HepG2 (cell line): ENCODE measurements around the gene PIEZO1. TPM values are rescaled to one million over a fixed set of nuclear protein-coding genes. Genes with fewer than 3 reads are reported as not detected.

Experiments
- AFF4 ChIP-seq: sonication (generic); formaldehyde crosslinking; IDR thresholded peaks from 2 replicates; pipeline ENCODE4 v1.4.0; 2020; ENCODE audit warnings: missing genetic modification reagents
- AKAP8 ChIP-seq: sonication (generic); formaldehyde crosslinking; IDR thresholded peaks from 2 replicates; pipeline ENCODE4 v1.5.1; 2020; ENCODE audit warnings: mild to moderate bottlenecking, missing genetic modification reagents
- BCL6 ChIP-seq: IDR thresholded peaks from 2 replicates; pipeline ENCODE4 v1.6.1; 2016; ENCODE audit warnings: missing genetic modification reagents, missing compliant biosample characterization
- DBP ChIP-seq: sonication (generic); formaldehyde crosslinking; IDR thresholded peaks from 2 replicates; pipeline ENCODE4 v1.4.0; 2020; ENCODE audit warnings: missing genetic modification reagents; ENCODE audit errors: not compliant biosample characterization
- EZH2 ChIP-seq: conservative IDR thresholded peaks from 2 replicates; pipeline ENCODE4 v1.6.1; 2012; ENCODE audit warnings: mild to moderate bottlenecking, low read depth, low read length, moderate library complexity
- HNRNPUL1 ChIP-seq: fragments of 200-400 bp; formaldehyde crosslinking; IDR thresholded peaks from 2 replicates; pipeline ENCODE4 v1.6.1; 2017; ENCODE audit warnings: low read depth, mild to moderate bottlenecking, low read length, moderate library complexity
- MED1 ChIP-seq: sonication (generic); formaldehyde crosslinking; IDR thresholded peaks from 2 replicates; pipeline ENCODE4 v1.4.0; 2020; ENCODE audit warnings: missing genetic modification reagents
- ONECUT2 ChIP-seq: sonication (generic); formaldehyde crosslinking; IDR thresholded peaks from 2 replicates; pipeline ENCODE4 v1.4.0; 2020; ENCODE audit warnings: missing genetic modification reagents
- PLSCR1 ChIP-seq: sonication (generic); formaldehyde crosslinking; IDR thresholded peaks from 2 replicates; pipeline ENCODE4 v1.5.0; 2020; ENCODE audit warnings: missing genetic modification reagents, mild to moderate bottlenecking, borderline replicate concordance
- POLR2A ChIP-seq, 2 experiments: IDR thresholded peaks; 2 replicates each; pipeline ENCODE4 v1.6.1; 2011; ENCODE audit warnings: low read depth in 2 of 2, low read length in 2 of 2, mild to moderate bottlenecking in 1 of 2, moderate library complexity in 1 of 2; ENCODE audit not compliant: insufficient read depth in 1 of 2
- SAFB2 ChIP-seq: sonication (generic); formaldehyde crosslinking; IDR thresholded peaks from 2 replicates; pipeline ENCODE4 v1.5.1; 2020; ENCODE audit warnings: missing genetic modification reagents, low read depth, mild to moderate bottlenecking, borderline replicate concordance
- TBP ChIP-seq: sonication (generic); formaldehyde crosslinking; IDR thresholded peaks from 2 replicates; pipeline ENCODE4 v1.5.0; 2020; ENCODE audit warnings: missing genetic modification reagents
- TEF ChIP-seq: sonication (generic); formaldehyde crosslinking; IDR thresholded peaks from 2 replicates; pipeline ENCODE4 v1.5.0; 2020; ENCODE audit warnings: missing genetic modification reagents
- U2AF1 ChIP-seq: fragments of 200-400 bp; formaldehyde crosslinking; optimal IDR thresholded peaks from 2 replicates; pipeline ENCODE3; 2017; ENCODE audit warnings: mild to moderate bottlenecking, low read depth, low read length
- ZNF121 ChIP-seq: sonication (generic); formaldehyde crosslinking; IDR thresholded peaks from 2 replicates; pipeline ENCODE4 v1.5.0; 2020; ENCODE audit warnings: mild to moderate bottlenecking, missing genetic modification reagents
- ZNF124 ChIP-seq: sonication (generic); formaldehyde crosslinking; IDR thresholded peaks from 2 replicates; pipeline ENCODE4 v1.4.0; 2020; ENCODE audit warnings: missing genetic modification reagents
- ZNF468 ChIP-seq: sonication (generic); formaldehyde crosslinking; IDR thresholded peaks from 2 replicates; pipeline ENCODE4 v1.8.0; 2022; ENCODE audit warnings: mild to moderate bottlenecking, moderate library complexity, missing genetic modification reagents
- ZNF562 ChIP-seq: sonication (generic); formaldehyde crosslinking; IDR thresholded peaks from 2 replicates; pipeline ENCODE4 v1.8.0; 2022; ENCODE audit warnings: missing genetic modification reagents, borderline replicate concordance
- ZNF564 ChIP-seq: sonication (generic); formaldehyde crosslinking; IDR thresholded peaks from 2 replicates; pipeline ENCODE4 v1.8.1; 2023; ENCODE audit warnings: mild to moderate bottlenecking, missing genetic modification reagents
- ZNF577 ChIP-seq: sonication (generic); formaldehyde crosslinking; IDR thresholded peaks from 2 replicates; pipeline ENCODE4 v1.4.0; 2020; ENCODE audit warnings: mild to moderate bottlenecking, low read depth, missing genetic modification reagents, borderline replicate concordance
- ZNF704 ChIP-seq: sonication (generic); formaldehyde crosslinking; IDR thresholded peaks from 2 replicates; pipeline ENCODE4 v1.8.1; 2023; ENCODE audit warnings: mild to moderate bottlenecking, inconsistent platforms, moderate library complexity, missing genetic modification reagents, borderline replicate concordance
- ZNF773 ChIP-seq: sonication (generic); formaldehyde crosslinking; IDR thresholded peaks from 2 replicates; pipeline ENCODE4 v1.4.0; 2020; ENCODE audit warnings: missing genetic modification reagents, borderline replicate concordance
- polyA plus RNA-seq, 8 experiments: library from polyadenylated mRNA; depleted of rRNA in 3 of 8; stranded (reverse) in 7 of 8; unstranded in 1 of 8; fragments of >200 nt; fragmentation: Illumina TruSeq in 4 of 8; extraction: Trizol in 4 of 8; gene quantifications; 2 replicates each; pipeline versions ENCODE4 v1.2.1 to v1.2.3, GENCODE V29; 2011 to 2016; ENCODE audit warnings: low read depth in 4 of 8, missing spikeins in 1 of 8, mixed read lengths in 1 of 8; ENCODE audit not compliant: insufficient read depth in 1 of 8
- total RNA-seq, 5 experiments: library from RNA; depleted of rRNA; stranded (reverse); fragments of >200 nt; fragmentation: Illumina TruSeq; extraction: Trizol; gene quantifications; 2 replicates each; pipeline ENCODE4 v1.2.3, GENCODE V29; 2016; ENCODE audit warnings: low read depth in 1 of 5

Gene PIEZO1
- total and polyA plus RNA-seq, 2 of the 13 experiments (the other 11 are each of a cell fraction or from before 2014, with no cell fraction given): 67.9 to 85.0 TPM

- no peak for TF ChIP-seq TEF
- 0 out of 2 replicates have a peak, but pooled peaks have one; percentile 22 for TF ChIP-seq TBP (CRISPR knock-in tag)
- TF ChIP-seq MED1: peak; percentile 85
- TF ChIP-seq ZNF124: peak; percentile 73; the same call in 1 of the 2 replicates
- no peak for TF ChIP-seq PLSCR1 (CRISPR knock-in tag)
- peak; percentile 86; the same call in 1 of the 2 replicates for TF ChIP-seq AKAP8 (CRISPR knock-in tag)
- peak; percentile 67 for TF ChIP-seq ZNF121 (CRISPR knock-in tag)
- TF ChIP-seq ZNF562 (CRISPR knock-in tag): no peak
- TF ChIP-seq HNRNPUL1: no peak
- no peak for TF ChIP-seq ZNF577 (CRISPR knock-in tag)
- no peak for TF ChIP-seq ONECUT2 (CRISPR knock-in tag)
- TF ChIP-seq ZNF704 (CRISPR knock-in tag): no peak
- TF ChIP-seq SAFB2: peak; percentile 70; the same call in 1 of the 2 replicates
- no peak for TF ChIP-seq AFF4 (CRISPR knock-in tag)
- TF ChIP-seq BCL6 (CRISPR knock-in tag): peak; percentile 42; the same call in 1 of the 2 replicates
- no peak for TF ChIP-seq U2AF1
- TF ChIP-seq DBP (CRISPR knock-in tag): no peak
- TF ChIP-seq ZNF564: peak; percentile 42; the same call in 1 of the 2 replicates
- TF ChIP-seq POLR2A (IDR thresholded peaks at IDR 0.05; ENCODE audit: insufficient read depth in 1 of 2, low read depth in 2 of 2, low read length in 2 of 2): peak; percentile 74 to 75
- TF ChIP-seq ZNF773: no peak
- no peak for TF ChIP-seq ZNF468 (CRISPR knock-in tag)
- TF ChIP-seq EZH2: no peak
Observed at GRCh38 chr16:88759245-88759975, 25.6 kb downstream of the PIEZO1 start (continued).
